SK-N-SH (cell line): ENCODE measurements around the gene MIF4GD.

ENCODE experiments used
- CTCF ChIP-seq: fragments of 200-600 bp; sonication (generic); IDR thresholded peaks from 2 replicates; pipeline ENCODE4 v1.6.1; 2017; ENCODE audit warnings: antibody characterized with exemption, mild to moderate bottlenecking, moderate library complexity
- EP300 ChIP-seq, 2 experiments: IDR thresholded peaks; 2 replicates each; pipeline versions ENCODE4 v1.4.0 to v1.6.1; 2012; ENCODE audit warnings: borderline replicate concordance in 1 of 2, low read depth in 1 of 2, low read length in 1 of 2
- GABPA ChIP-seq: IDR thresholded peaks from 2 replicates; pipeline ENCODE4 v1.4.0; 2012; ENCODE audit warnings: low read depth, mild to moderate bottlenecking
- JUND ChIP-seq: IDR thresholded peaks from 2 replicates; pipeline ENCODE4 v1.4.0; 2012
- MAX ChIP-seq: IDR thresholded peaks from 2 replicates; pipeline ENCODE4 v1.4.0; 2012; ENCODE audit warnings: low read depth
- POLR2AphosphoS5 ChIP-seq: IDR thresholded peaks from 2 replicates; pipeline ENCODE4 v1.6.1; 2012; ENCODE audit warnings: low read depth, low read length
- RAD21 ChIP-seq: IDR thresholded peaks from 2 replicates; pipeline ENCODE4 v1.6.1; 2012; ENCODE audit warnings: mild to moderate bottlenecking, low read length
- RFX5 ChIP-seq: IDR thresholded peaks from 2 replicates; pipeline ENCODE4 v1.6.1; 2012; ENCODE audit warnings: mild to moderate bottlenecking, improper control_type of control experiment, low read length
- RXRA ChIP-seq: IDR thresholded peaks from 2 replicates; pipeline ENCODE4 v1.4.0; 2012; ENCODE audit warnings: low read depth, mild to moderate bottlenecking, borderline replicate concordance
- SIN3A ChIP-seq: IDR thresholded peaks from 2 replicates; pipeline ENCODE4 v1.6.1; 2012; ENCODE audit warnings: low read depth, mild to moderate bottlenecking, low read length, moderate library complexity, borderline replicate concordance
- SMC3 ChIP-seq: IDR thresholded peaks from 2 replicates; pipeline ENCODE4 v1.6.1; 2012; ENCODE audit warnings: low read depth, low read length, improper control_type of control experiment
- TAF1 ChIP-seq: IDR thresholded peaks from 2 replicates; pipeline ENCODE4 v1.6.1; 2012; ENCODE audit warnings: low read depth, mild to moderate bottlenecking, low read length, moderate library complexity, borderline replicate concordance
- YY1 ChIP-seq: IDR thresholded peaks from 2 replicates; pipeline ENCODE4 v1.4.0; 2012; ENCODE audit warnings: low read depth, mild to moderate bottlenecking

GRCh38 chr17:75250009-75250471 is 21.0 kb downstream of the MIF4GD start:
- TF ChIP-seq CTCF (no peak), MAX (no peak), EP300 (IDR thresholded peaks at IDR 0.05; ENCODE audit: borderline replicate concordance in 1 of 2, low read depth in 1 of 2, low read length in 1 of 2) (no peak), RXRA (no peak), SIN3A (no peak), POLR2AphosphoS5 (no peak), JUND (no peak), YY1 (no peak), GABPA (no peak), TAF1 (no peak), SMC3 (no peak), RAD21 (no peak), RFX5 (no peak)
